CD14-positive monocyte (primary cell): ENCODE data around the gene RARB. TPM values are rescaled to one million over a fixed set of nuclear protein-coding genes. Genes with fewer than 3 reads are reported as not detected.

Source experiments
- DNase-seq, 3 donors: peaks; one replicate each; pipeline ENCODE4 v3.0.0-alpha.2; 2011 to 2022
- H2AFZ ChIP-seq: 2 replicates; pipeline ENCODE4 v1.6.0; 2012; ENCODE audit warnings: mild to moderate bottlenecking, low read depth, low read length, inconsistent platforms; ENCODE audit not compliant: insufficient read depth, poor library complexity, severe bottlenecking
- H3K27ac ChIP-seq, 2 donors: 1 replicate in 1 of 2; 2 replicates in 1 of 2; pipeline ENCODE4 v1.5.1; 2012 to 2013; ENCODE audit warnings: low read length in 2 of 2, control low read depth in 1 of 2, inconsistent platforms in 1 of 2, low read depth in 1 of 2, mild to moderate bottlenecking in 1 of 2
- H3K27me3 ChIP-seq, 2 donors: one replicate each; pipeline versions ENCODE4 v1.6.0 to v1.6.1; 2011 to 2013; ENCODE audit warnings: low read length in 2 of 2; ENCODE audit not compliant: control insufficient read depth in 2 of 2, insufficient read depth in 2 of 2
- H3K36me3 ChIP-seq, 2 donors: replicated peaks in 1 of 2; 1 replicate in 1 of 2; 2 replicates in 1 of 2; pipeline versions ENCODE4 v1.5.1 to v1.6.1; 2012 to 2013; ENCODE audit warnings: low read length in 2 of 2, control low read depth in 1 of 2, inconsistent platforms in 1 of 2, mild to moderate bottlenecking in 1 of 2; ENCODE audit not compliant: insufficient read depth in 2 of 2, control insufficient read depth in 1 of 2
- H3K4me1 ChIP-seq, 2 donors: 1 replicate in 1 of 2; 2 replicates in 1 of 2; pipeline versions ENCODE4 v1.5.1 to v1.6.1; 2012 to 2013; ENCODE audit warnings: low read length in 2 of 2, control low read depth in 1 of 2, inconsistent platforms in 1 of 2, mild to moderate bottlenecking in 1 of 2, moderate library complexity in 1 of 2; ENCODE audit not compliant: insufficient read depth in 2 of 2, control insufficient read depth in 1 of 2
- H3K4me2 ChIP-seq: replicated peaks from 2 replicates; pipeline ENCODE3; 2012; ENCODE audit warnings: low read length, moderate library complexity, mild to moderate bottlenecking; ENCODE audit not compliant: poor library complexity, severe bottlenecking; ENCODE audit errors: extremely low read depth
- H3K4me3 ChIP-seq, 3 experiments: fragments of 200-600 bp in 1 of 3; sonication (generic) in 1 of 3; replicated peaks in 1 of 3; 1 replicate in 2 of 3; 2 replicates in 1 of 3; pipeline ENCODE4 v1.5.1; 2011 to 2013; ENCODE audit warnings: low read length in 3 of 3, mild to moderate bottlenecking in 3 of 3, control low read depth in 2 of 3, low read depth in 2 of 3, inconsistent platforms in 1 of 3, moderate library complexity in 1 of 3
- H3K79me2 ChIP-seq: 2 replicates; pipeline ENCODE4 v1.6.0; 2012; ENCODE audit warnings: mild to moderate bottlenecking, control low read depth, inconsistent platforms, low read length, moderate library complexity; ENCODE audit not compliant: insufficient read depth
- H3K9ac ChIP-seq: 2 replicates; pipeline ENCODE4 v1.6.0; 2017; ENCODE audit warnings: low read length, mild to moderate bottlenecking; ENCODE audit not compliant: insufficient read depth, poor library complexity, severe bottlenecking
- H3K9me3 ChIP-seq, 2 donors: replicated peaks in 1 of 2; 1 replicate in 1 of 2; 2 replicates in 1 of 2; pipeline versions ENCODE4 v1.5.1 to v1.6.1; 2012 to 2013; ENCODE audit warnings: low read length in 2 of 2, control low read depth in 1 of 2; ENCODE audit not compliant: control insufficient read depth in 1 of 2, insufficient read depth in 1 of 2
- H4K20me1 ChIP-seq: 2 replicates; pipeline ENCODE4 v1.6.0; 2012; ENCODE audit warnings: mild to moderate bottlenecking, low read length, control low read depth, moderate library complexity; ENCODE audit not compliant: insufficient read depth
- H3K27ac Mint-ChIP-seq, 7 donors: one replicate each; pipeline ENCODE4 v1.8.0; 2020; ENCODE audit warnings: mild to moderate bottlenecking in 7 of 7, mixed read lengths in 7 of 7, moderate library complexity in 6 of 7, inconsistent platforms in 2 of 7
- H3K27me3 Mint-ChIP-seq, 3 donors: one replicate each; pipeline ENCODE4 v1.8.0; 2021 to 2022; ENCODE audit warnings: low read depth in 3 of 3, mild to moderate bottlenecking in 3 of 3, mixed read lengths in 3 of 3, moderate library complexity in 3 of 3, inconsistent platforms in 1 of 3
- H3K36me3 Mint-ChIP-seq, 2 donors: one replicate each; pipeline ENCODE4 v1.8.0; 2020; ENCODE audit warnings: mixed read lengths in 2 of 2, inconsistent platforms in 1 of 2, mild to moderate bottlenecking in 1 of 2
- H3K4me1 Mint-ChIP-seq: one replicate; pipeline ENCODE4 v1.8.0; 2020; ENCODE audit warnings: mild to moderate bottlenecking, mixed read lengths
- H3K4me3 Mint-ChIP-seq, 2 donors: one replicate each; pipeline ENCODE4 v1.8.0; 2020; ENCODE audit warnings: mild to moderate bottlenecking in 2 of 2, mixed read lengths in 2 of 2, moderate library complexity in 1 of 2
- H3K9me3 Mint-ChIP-seq, 7 donors: one replicate each; pipeline ENCODE4 v1.8.0; 2020 to 2022; ENCODE audit warnings: mixed read lengths in 7 of 7, mild to moderate bottlenecking in 6 of 7, moderate library complexity in 6 of 7, inconsistent platforms in 2 of 7
- CTCF ChIP-seq: fragments of 200-600 bp; IDR thresholded peaks from one replicate; pipeline ENCODE4 v1.8.0; 2022; ENCODE audit warnings: antibody characterized with exemption, mild to moderate bottlenecking
- WGBS: methylation state at CpG from one replicate; pipeline ENCODE4 v1.1.5; 2013; ENCODE audit warnings: missing lambda C conversion rate; ENCODE audit not compliant: insufficient coverage; 5-methylcytosine and 5-hydroxymethylcytosine counted together
- intact Hi-C, 2 donors: fragments of 100-400 bp; cut with micrococcal nuclease; formaldehyde crosslinking; loops; one replicate each; pipeline versions ENCODE4 v1.15.0 to v1.15.1; 2023
- polyA plus RNA-seq, 3 donors: library from polyadenylated mRNA; depleted of rRNA in 1 of 3; unstranded in 2 of 3; stranded (reverse) in 1 of 3; fragments of 300-500 nt in 2 of 3; fragments of >200 nt in 1 of 3; fragmentation: Illumina TruSeq in 2 of 3; gene quantifications; 1 replicate in 2 of 3; 2 replicates in 1 of 3; pipeline ENCODE4 v1.2.3, GENCODE V29; 2012 to 2021

Gene RARB
- polyA plus RNA-seq, 3 donors: not detected

GRCh38 chr3:25386686-25387255 is 41.3 kb upstream of the RARB start:
- H3K4me1 ChIP-seq: no peaks in the 10 kb centered on the region
- H3K27me3 ChIP-seq: no peaks in the 10 kb centered on the region
- 93% methylated on average over 3 of the region's 4 CpGs for WGBS
- H4K20me1 ChIP-seq: no peaks in the 10 kb centered on the region
- Mint-ChIP-seq H3K4me3 (no peak overlapping the region), H3K27ac (no peak overlapping the region), H3K4me1 (no peaks in the 10 kb centered on the region), H3K9me3 (peaks cover 0 to 6% (median 2%) of the 10 kb centered on the region in 7 donors), H3K27me3 (no peaks in the 10 kb centered on the region), H3K36me3 (no peaks in the 10 kb centered on the region)
- no peaks in the 10 kb centered on the region for H3K36me3 ChIP-seq
- DNase-seq: no peak
- no peak overlapping the region for H3K9ac ChIP-seq
- intact Hi-C loops: no loop called here
- H2AFZ ChIP-seq: no peak overlapping the region
- no peak for TF ChIP-seq CTCF
- no peak overlapping the region for H3K4me2 ChIP-seq
- no peak overlapping the region for H3K27ac ChIP-seq
- H3K79me2 ChIP-seq: no peaks in the 10 kb centered on the region
- no peaks in the 10 kb centered on the region for H3K9me3 ChIP-seq
- no peak overlapping the region for H3K4me3 ChIP-seq

GRCh38 chr3:25390605-25391004 is 37.5 kb upstream of the RARB start:
- no peak overlapping the region for H3K4me2 ChIP-seq
- no peak overlapping the region for H3K4me3 Mint-ChIP-seq
- H3K4me3 ChIP-seq: no peak overlapping the region
- no peak overlapping the region for H3K27ac Mint-ChIP-seq
- DNase-seq: no peak
- TF ChIP-seq CTCF: no peak
- no peaks in the 10 kb centered on the region for H3K79me2 ChIP-seq
- H3K27ac ChIP-seq: no peak overlapping the region
- no peaks in the 10 kb centered on the region for H3K36me3 ChIP-seq
- H3K4me1 Mint-ChIP-seq: no peaks in the 10 kb centered on the region
- no peaks in the 10 kb centered on the region for H3K27me3 Mint-ChIP-seq
- H3K4me1 ChIP-seq: no peaks in the 10 kb centered on the region
- no CpG with 5 or more reads among the region's 3 CpGs for WGBS
- no peaks in the 10 kb centered on the region for H3K27me3 ChIP-seq
- no peaks in the 10 kb centered on the region for H4K20me1 ChIP-seq
- no peaks in the 10 kb centered on the region for H3K36me3 Mint-ChIP-seq
- intact Hi-C loops: no loop called here
- no peak overlapping the region for H3K9ac ChIP-seq
- H3K9me3 Mint-ChIP-seq: peaks cover 2 to 6% (median 3%) of the 10 kb centered on the region in 7 donors
- no peak overlapping the region for H2AFZ ChIP-seq
- H3K9me3 ChIP-seq: no peaks in the 10 kb centered on the region
